T-helper 2 cell treated with Interferon-gamma antibody and Interleukin-4, amounts not matched to agents 5 μg/mL and 100 μg/mL, for 36 hours (primary cell): Measurements from ENCODE around the gene EPHB4.

Source experiments
- DNase-seq: peaks from one replicate; pipeline ENCODE4 v3.0.0; 2021; ENCODE audit warnings: low spot score
- H3K27ac Mint-ChIP-seq: one replicate; pipeline ENCODE4 v1.8.0; 2021; ENCODE audit warnings: mild to moderate bottlenecking, mixed read lengths
- H3K27me3 Mint-ChIP-seq: one replicate; pipeline ENCODE4 v1.8.0; 2021; ENCODE audit warnings: low read depth, mixed read lengths
- H3K36me3 Mint-ChIP-seq: one replicate; pipeline ENCODE4 v1.8.0; 2021; ENCODE audit warnings: low read depth, mixed read lengths
- H3K4me1 Mint-ChIP-seq: one replicate; pipeline ENCODE4 v1.8.0; 2021; ENCODE audit warnings: low read depth, mixed read lengths
- H3K4me3 Mint-ChIP-seq: one replicate; pipeline ENCODE4 v1.8.0; 2022; ENCODE audit warnings: mild to moderate bottlenecking, moderate library complexity, mixed read lengths
- H3K9me3 Mint-ChIP-seq: one replicate; pipeline ENCODE4 v1.8.0; 2021; ENCODE audit warnings: mixed read lengths

EPHB4 gene

DNA sequence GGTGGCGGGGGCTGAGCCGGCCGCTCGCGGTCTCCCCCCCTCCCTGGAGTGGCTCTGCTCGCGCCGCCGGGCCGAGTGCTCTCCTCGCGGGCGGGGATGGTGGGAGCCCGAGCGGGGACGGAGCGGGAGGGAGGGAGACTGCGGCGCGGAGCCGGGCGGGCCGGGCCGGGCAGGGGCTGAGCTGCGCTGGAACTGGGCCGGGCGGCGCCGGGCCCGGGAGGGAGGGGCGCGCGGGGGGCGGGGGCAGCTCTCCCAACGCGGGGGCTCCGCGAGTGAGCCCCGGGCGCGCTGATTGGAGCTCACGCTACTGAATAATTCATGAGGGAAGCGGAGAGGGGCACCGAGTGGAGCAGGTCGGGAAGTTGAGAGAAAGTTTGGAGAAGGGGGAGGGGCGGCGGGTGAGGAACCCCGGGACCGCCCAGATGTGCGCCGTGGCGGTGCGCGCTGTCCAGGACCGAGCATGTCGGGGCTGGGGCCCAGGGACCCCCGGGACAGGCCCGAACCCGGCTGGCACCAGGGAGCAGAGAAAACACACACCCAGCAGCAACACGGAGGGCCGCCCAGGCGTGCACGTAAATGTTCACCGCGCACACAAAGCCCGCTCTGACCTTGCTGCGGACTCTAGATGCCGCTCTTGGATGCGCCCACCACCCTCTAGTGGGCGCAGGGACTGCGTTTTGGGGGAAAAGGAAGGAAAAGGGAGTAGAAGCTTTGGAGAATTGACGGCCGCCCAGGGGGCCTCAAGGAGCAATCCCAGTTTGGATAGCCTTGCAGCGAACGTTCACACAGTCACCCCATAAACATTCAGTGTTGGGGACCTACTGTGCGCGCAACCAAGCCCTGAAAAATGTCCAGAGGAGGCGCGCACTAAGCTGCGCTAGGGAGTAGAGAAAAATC, at the start of gene EPHB4:
TSS of gene EPHB4 (minus strand) at position 194 of the 897 bp plus-strand sequence. CDS start 493 bp downstream, outside the sequence.
- H3K4me1 Mint-ChIP-seq, result peaks cover 14% of the 10 kb centered on the region
- no peak within 1 kb of the TSS for H3K27ac Mint-ChIP-seq
- DNase-seq, result no peak
- H3K36me3 Mint-ChIP-seq, result no peaks in the 10 kb centered on the region
- peaks cover 50% of the 10 kb centered on the region for H3K27me3 Mint-ChIP-seq
- H3K9me3 Mint-ChIP-seq, result no peaks in the 10 kb centered on the region
- peak within 1 kb of the TSS; percentile 68 for H3K4me3 Mint-ChIP-seq

DNA sequence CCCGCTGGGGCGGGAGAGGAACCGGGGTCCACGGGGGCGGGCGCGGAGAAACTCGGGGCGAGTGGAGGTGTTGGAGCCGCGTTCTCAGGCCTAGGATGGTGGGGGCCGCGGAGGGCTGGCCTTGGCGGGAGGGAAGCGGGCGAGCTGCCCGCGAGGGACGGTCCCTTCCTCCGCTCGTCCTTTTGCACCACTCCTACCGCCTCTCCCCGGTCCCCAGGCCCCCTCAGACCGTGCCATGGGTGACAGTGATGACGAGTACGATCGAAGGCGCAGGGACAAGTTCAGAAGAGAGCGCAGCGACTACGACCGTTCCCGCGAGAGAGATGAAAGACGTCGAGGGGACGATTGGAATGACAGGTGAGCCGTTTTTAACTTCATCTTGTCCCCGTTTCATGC, 48.0 kb upstream of the EPHB4 start:
- no peaks in the 10 kb centered on the region for H3K27me3 Mint-ChIP-seq
- peaks cover 69% of the 10 kb centered on the region for H3K36me3 Mint-ChIP-seq
- H3K4me3 Mint-ChIP-seq, result peak overlapping the region; percentile 97
- no peaks in the 10 kb centered on the region for H3K9me3 Mint-ChIP-seq
- peak overlapping the region; percentile 97 for H3K27ac Mint-ChIP-seq
- peaks cover 40% of the 10 kb centered on the region for H3K4me1 Mint-ChIP-seq
- peak; percentile 40 for DNase-seq

DNA sequence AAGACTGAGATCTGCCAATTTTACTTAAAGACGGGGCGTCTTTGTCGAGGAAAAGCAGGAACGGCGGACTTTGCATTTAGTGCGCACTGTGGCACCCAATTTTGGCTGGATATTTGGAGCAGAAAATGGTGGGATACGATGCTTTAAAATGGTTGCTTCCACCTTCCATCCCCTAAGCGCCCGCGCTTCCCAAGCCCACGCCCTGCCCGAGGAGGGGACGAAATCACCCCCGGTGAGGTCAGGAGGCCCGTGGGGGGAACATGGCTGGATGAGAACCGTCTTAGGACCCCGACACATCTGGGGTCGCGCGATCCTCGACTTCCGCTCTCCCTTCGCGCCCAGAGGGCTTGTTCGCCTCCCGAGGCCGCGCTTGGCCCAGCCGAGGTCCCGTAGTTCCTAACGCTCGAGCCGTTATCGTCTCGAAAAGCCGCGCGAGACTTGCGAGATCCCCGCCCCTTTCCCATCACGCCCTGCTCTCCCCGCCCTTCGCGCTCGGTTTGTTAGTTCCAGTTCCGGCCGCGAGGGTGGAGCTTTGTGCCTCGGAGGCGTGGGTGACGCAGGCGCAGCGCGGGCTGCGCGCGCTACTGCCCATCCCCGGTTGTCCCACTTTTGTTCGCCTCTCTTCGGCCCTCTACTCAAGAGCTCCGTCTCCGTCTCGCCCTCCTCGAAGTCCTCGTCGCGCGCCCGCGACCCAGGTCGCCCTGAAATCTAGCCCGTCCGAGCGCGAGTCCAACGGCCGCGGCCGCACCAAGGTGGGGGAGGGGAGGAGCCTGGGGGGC, 47.4 kb upstream of the EPHB4 start, which contains the start of gene SRRT:
TSS of gene SRRT (plus strand) at position 527 of the 779 bp plus-strand sequence. CDS start 488 bp downstream, outside the sequence.
- no peaks in the 10 kb centered on the region for H3K9me3 Mint-ChIP-seq
- peaks cover 37% of the 10 kb centered on the region for H3K4me1 Mint-ChIP-seq
- H3K27me3 Mint-ChIP-seq, result no peaks in the 10 kb centered on the region
- DNase-seq, result peak; percentile 97
- peak within 1 kb of the TSS; percentile 97 for H3K27ac Mint-ChIP-seq
- peaks cover 65% of the 10 kb centered on the region for H3K36me3 Mint-ChIP-seq
- H3K4me3 Mint-ChIP-seq, result peak within 1 kb of the TSS; percentile 97

GRCh38 chr7:100874300-100874576, 46.9 kb upstream of the EPHB4 start:
- Mint-ChIP-seq H3K36me3 (peaks cover 61% of the 10 kb centered on the region), H3K9me3 (no peaks in the 10 kb centered on the region), H3K27ac (peak overlapping the region; percentile 97), H3K4me3 (peak overlapping the region; percentile 97), H3K4me1 (peaks cover 34% of the 10 kb centered on the region), H3K27me3 (no peaks in the 10 kb centered on the region)
- DNase-seq, result no peak

DNA sequence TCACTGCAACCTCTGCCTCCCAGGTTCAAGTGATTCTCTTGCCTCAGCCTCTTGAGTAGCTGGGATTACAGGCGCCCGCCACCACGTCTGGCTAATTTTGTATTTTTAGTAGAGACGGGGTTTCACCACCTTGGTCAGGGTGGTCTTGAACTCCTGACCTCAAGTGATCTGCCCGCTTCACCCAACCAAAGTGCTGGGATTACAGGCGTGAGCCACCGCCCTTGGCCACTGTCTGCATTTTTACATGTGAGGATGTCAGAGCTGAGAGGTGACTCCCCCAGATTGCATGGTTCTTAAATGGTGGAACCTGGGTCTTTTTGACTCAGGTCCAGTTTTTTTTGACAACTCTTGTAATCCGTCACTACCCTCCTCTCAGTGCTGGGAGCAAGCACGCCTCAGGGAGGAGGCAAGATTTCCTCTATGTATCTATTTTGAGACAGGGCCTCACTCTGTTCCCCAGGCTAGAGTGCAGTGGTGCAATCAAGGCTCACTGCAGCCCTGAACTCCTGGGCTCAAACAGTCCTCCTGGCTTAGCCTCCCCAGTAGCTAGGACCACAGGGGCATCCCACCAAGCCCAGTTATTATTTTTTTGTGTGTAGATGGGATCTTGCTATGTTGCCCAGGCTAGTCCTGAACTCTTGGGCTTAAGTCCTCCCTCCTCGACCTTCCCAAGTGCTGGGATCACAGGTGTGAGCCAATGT, 46.4 kb upstream of the EPHB4 start:
- H3K9me3 Mint-ChIP-seq, result no peaks in the 10 kb centered on the region
- DNase-seq, result no peak
- peaks cover 57% of the 10 kb centered on the region for H3K36me3 Mint-ChIP-seq
- peaks cover 32% of the 10 kb centered on the region for H3K4me1 Mint-ChIP-seq
- peak overlapping the region; percentile 97 for H3K4me3 Mint-ChIP-seq
- peak overlapping the region; percentile 97 for H3K27ac Mint-ChIP-seq
- H3K27me3 Mint-ChIP-seq, result no peaks in the 10 kb centered on the region

DNA sequence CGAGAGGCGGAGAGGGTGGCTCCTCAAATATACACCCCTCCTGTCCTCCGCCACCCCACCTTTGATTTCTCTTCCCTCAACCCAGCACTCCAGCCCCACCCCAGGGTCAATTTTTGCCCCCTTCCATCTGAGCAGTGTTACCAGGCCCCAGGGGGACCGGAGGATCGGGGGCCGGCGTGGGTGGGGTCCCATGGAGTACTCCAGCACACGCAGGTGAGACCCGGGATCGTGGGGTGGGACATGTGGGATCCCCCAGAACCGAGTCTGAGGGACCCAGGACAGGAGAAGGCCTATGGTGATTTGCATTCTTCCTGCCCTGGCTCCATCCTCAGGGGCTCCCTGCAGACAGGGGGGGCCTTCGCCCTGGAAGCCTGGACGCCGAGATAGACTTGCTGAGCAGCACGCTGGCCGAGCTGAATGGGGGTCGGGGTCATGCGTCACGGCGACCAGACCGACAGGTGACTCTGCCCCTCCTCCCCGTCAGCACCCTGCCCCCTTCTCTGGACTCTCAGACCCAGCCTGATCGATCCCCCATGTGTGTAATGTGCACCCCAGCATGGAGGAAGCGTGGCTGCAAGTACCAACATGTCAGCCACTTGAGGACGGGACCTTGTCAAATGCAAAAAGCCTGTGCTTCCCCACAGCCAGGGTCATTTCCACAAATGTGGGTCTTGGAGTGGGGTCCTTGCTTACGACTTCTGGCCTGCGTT, 40.6 kb upstream of the EPHB4 start:
- peaks cover 26% of the 10 kb centered on the region for H3K36me3 Mint-ChIP-seq
- peak overlapping the region; percentile 80 for H3K4me3 Mint-ChIP-seq
- DNase-seq, result no peak
- no peaks in the 10 kb centered on the region for H3K27me3 Mint-ChIP-seq
- no peaks in the 10 kb centered on the region for H3K9me3 Mint-ChIP-seq
- H3K4me1 Mint-ChIP-seq, result peaks cover 10% of the 10 kb centered on the region
- peak overlapping the region; percentile 82 for H3K27ac Mint-ChIP-seq

DNA sequence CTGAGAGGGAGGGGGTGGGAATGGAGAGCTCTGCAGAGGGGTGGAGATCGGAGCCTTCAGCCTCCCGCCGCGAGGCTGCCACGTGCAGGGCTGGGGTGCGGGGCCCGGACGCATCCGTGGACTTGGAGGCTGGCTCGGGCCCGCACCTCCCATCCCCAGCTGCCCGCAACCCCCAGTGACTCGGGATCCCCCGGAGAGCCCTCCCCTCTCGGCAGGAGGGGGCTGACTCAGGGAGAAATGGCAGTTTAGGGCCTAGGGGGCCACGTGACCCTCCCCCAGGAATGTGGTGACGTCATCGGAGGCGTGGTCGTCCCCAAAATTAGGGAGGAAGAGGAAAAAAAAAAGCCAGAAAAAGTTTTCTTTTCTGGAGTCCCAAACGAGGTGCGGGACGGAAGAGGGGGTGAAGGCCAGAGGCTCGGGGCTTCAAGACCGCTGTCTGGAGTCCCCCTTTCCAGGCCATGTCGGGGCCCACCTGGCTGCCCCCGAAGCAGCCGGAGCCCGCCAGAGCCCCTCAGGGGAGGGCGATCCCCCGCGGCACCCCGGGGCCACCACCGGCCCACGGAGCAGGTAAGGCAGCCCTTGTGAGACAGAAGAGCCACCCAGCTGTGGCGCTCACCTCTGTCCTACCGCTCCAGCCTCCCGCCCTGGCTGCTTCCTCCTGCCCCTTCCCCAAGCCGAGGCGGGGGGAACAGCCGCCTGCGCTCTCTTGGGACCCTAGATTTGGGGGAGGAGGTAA, 39.9 kb upstream of the EPHB4 start, which contains the start of gene TRIP6:
TSS of gene TRIP6 (plus strand) at position 348 of the 736 bp plus-strand sequence. CDS start at position 459, 111 bp downstream.
- Mint-ChIP-seq H3K4me3 (peak within 1 kb of the TSS; percentile 90), H3K36me3 (peaks cover 29% of the 10 kb centered on the region), H3K27ac (peak within 1 kb of the TSS; percentile 95), H3K4me1 (peaks cover 10% of the 10 kb centered on the region), H3K27me3 (no peaks in the 10 kb centered on the region), H3K9me3 (no peaks in the 10 kb centered on the region)
- peak; percentile 68 for DNase-seq

- Mint-ChIP-seq H3K4me3 (peak overlapping the region; percentile 90), H3K27ac (peak overlapping the region; percentile 95), H3K4me1 (peaks cover 10% of the 10 kb centered on the region), H3K36me3 (peaks cover 30% of the 10 kb centered on the region), H3K27me3 (no peaks in the 10 kb centered on the region), H3K9me3 (no peaks in the 10 kb centered on the region)
- DNase-seq, result no peak
Observed at GRCh38 chr7:100866729-100867039, 39.4 kb upstream of the EPHB4 start.

DNA sequence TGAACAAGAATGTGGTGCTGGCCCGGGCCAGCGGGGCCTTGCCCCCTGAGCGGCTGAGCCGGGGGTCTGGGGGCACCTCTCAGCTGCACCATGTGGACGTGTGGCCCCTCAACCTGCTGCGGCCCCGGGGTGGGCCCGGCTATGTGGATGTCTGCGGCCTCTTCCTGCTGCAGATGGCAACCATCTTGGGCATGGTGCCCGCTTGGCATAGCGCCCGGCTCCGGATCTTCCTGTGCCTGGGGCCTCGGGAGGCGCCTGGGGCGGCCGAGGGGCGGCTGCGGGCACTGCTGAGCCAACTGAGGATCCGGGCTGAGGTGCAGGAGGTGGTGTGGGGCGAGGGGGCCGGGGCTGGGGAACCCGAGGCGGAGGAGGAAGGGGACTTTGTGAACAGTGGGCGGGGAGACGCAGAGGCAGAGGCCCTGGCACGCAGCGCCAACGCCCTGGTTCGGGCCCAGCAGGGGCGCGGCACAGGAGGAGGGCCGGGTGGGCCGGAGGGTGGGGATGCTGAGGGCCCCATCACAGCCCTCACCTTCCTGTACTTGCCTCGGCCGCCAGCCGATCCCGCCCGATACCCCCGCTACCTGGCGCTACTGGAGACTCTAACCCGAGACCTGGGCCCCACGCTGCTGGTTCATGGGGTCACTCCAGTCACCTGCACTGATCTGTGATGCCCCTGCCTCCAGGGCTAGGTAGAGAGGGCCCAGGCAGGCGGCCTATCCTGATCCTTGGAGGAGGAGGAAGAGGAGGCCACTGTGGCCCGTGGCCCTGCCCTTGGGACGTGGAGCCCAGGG, 38.8 kb upstream of the EPHB4 start:
- H3K9me3 Mint-ChIP-seq, result no peaks in the 10 kb centered on the region
- no peak for DNase-seq
- peak overlapping the region; percentile 95 for H3K27ac Mint-ChIP-seq
- peaks cover 10% of the 10 kb centered on the region for H3K4me1 Mint-ChIP-seq
- H3K27me3 Mint-ChIP-seq, result no peaks in the 10 kb centered on the region
- peak overlapping the region; percentile 90 for H3K4me3 Mint-ChIP-seq
- peaks cover 27% of the 10 kb centered on the region for H3K36me3 Mint-ChIP-seq

GRCh38 chr7:100865372-100865911, 38.1 kb upstream of the EPHB4 start:
- Mint-ChIP-seq H3K36me3 (peaks cover 29% of the 10 kb centered on the region), H3K27ac (no peak overlapping the region), H3K4me3 (peak overlapping the region; percentile 12), H3K9me3 (no peaks in the 10 kb centered on the region), H3K27me3 (no peaks in the 10 kb centered on the region), H3K4me1 (peaks cover 10% of the 10 kb centered on the region)
- no peak for DNase-seq

GRCh38 chr7:100864263-100864845, 37.0 kb upstream of the EPHB4 start:
- DNase-seq, result no peak
- no peaks in the 10 kb centered on the region for H3K27me3 Mint-ChIP-seq
- no peaks in the 10 kb centered on the region for H3K9me3 Mint-ChIP-seq
- H3K4me1 Mint-ChIP-seq, result peaks cover 10% of the 10 kb centered on the region
- H3K27ac Mint-ChIP-seq, result no peak overlapping the region
- H3K4me3 Mint-ChIP-seq, result no peak overlapping the region
- peaks cover 37% of the 10 kb centered on the region for H3K36me3 Mint-ChIP-seq
